Body of pancreas (tissue), 4 donors: ENCODE measurements around the gene ROR1.

Experiments used
- CTCF ChIP-seq, 7 experiments: fragments of 450-650 bp in 4 of 7; fragments of 200-600 bp in 3 of 7; sonication (generic) in 3 of 7; IDR thresholded peaks; one replicate each; pipeline ENCODE4 v1.5.1; 2016 to 2019; ENCODE audit warnings: antibody characterized with exemption in 7 of 7
- POLR2A ChIP-seq, 3 donors: fragments of 450-650 bp; IDR thresholded peaks; one replicate each; pipeline ENCODE4 v1.6.1; 2016; ENCODE audit warnings: antibody characterized with exemption in 3 of 3, mild to moderate bottlenecking in 2 of 3

DNA sequence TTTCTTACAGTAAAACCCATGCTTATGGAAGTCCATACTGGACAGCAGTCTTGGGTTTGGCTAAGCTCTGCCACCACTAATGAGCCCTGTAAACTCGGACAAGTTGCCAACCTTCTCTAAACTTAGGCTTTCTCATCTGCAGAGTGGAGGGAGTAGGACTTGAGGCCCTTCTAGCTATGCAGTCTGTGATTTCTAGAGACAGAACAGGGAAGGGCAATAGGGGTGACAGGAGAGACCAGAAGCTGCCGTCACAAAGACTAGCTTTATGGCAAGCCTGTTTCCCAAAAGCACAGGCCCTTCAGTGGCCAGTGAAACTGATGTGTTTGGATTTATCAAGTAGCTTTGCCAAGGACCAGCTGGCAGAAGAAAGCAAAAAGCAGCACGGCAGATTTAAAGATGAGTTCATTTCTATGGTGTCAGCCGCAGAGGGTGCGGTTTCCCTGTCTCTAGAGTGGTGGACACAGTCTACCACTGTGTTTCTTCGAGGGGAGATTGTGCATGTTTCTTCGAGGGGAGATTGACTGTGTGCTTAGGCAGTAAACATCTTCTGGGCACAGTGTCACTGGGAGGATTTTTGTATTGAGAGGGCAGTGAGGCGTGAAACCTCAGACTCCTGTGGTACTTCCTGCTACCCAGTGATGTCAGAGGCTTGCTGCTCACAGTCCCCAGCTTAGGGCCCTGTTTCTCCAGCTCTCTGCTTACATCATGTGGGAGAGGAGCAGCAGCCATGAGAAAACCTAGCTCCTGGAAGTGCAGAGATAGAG, 119.0 kb downstream of the ROR1 start:
- TF ChIP-seq CTCF (IDR thresholded peaks at IDR 0.05) (no peak), POLR2A (IDR thresholded peaks at IDR 0.05) (no peak)
